NCI-H1436 treated with DMSO at 0.1 percent for 48 hours (cell line): ENCODE results near the gene SIX1.

Experiments
- DNase-seq: peaks from one replicate; lab custom pipeline; 2025; lab: John Stamatoyannopoulos, UW

SIX1 gene

GRCh38 chr14:60642270-60643140 is 6.8 kb downstream of the SIX1 start:
- DNase-seq: no peak

DNA sequence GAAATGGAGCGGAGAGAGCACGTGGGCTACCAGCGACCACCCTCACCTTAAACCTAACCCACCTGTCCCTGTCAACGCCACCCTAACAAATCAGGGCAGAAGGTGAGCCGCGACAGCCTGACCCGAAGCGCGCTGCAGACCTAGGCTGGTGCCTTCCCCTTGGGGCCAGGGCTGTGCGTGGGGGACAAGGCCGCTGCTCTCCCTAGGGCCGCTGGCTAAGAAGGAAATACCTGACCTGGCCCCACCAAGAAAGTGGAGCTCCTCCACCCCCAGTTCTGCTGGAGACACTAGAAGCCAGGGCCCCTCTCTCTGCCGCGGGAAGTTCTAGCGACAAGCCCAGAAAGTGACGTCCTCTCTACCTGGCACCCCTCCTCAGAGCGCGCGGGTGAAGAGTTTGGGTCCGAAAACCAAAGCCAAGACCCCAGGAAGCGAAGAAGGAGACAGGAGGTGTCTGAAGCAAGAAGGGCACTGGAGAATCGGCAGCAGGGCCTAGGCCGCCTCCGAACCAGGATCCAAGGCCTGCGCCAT is 7.5 kb downstream of the SIX1 start:
- no peak for DNase-seq

- no peak for DNase-seq
Measured at GRCh38 chr14:60640859-60641741, 8.2 kb downstream of the SIX1 start.

DNA sequence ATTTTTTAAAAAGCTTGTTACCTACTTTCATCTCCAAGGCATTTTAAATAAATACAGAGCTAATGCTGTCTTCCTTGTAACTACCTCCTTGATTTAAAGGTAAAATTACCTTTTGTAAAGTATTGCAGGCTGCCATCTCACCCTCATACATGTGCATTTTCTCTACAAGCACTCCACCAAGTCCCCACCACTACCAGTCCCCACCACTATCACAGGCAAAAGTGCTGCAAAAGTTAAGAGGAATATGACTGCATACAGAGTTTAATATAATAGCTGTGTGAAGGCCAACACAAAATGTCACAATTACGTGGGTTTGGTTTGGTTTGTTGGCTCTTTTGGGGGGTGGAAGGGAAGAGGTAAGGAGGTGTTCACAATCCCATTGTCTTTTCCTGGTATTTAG is 9.6 kb downstream of the SIX1 start:
- no peak for DNase-seq

DNA sequence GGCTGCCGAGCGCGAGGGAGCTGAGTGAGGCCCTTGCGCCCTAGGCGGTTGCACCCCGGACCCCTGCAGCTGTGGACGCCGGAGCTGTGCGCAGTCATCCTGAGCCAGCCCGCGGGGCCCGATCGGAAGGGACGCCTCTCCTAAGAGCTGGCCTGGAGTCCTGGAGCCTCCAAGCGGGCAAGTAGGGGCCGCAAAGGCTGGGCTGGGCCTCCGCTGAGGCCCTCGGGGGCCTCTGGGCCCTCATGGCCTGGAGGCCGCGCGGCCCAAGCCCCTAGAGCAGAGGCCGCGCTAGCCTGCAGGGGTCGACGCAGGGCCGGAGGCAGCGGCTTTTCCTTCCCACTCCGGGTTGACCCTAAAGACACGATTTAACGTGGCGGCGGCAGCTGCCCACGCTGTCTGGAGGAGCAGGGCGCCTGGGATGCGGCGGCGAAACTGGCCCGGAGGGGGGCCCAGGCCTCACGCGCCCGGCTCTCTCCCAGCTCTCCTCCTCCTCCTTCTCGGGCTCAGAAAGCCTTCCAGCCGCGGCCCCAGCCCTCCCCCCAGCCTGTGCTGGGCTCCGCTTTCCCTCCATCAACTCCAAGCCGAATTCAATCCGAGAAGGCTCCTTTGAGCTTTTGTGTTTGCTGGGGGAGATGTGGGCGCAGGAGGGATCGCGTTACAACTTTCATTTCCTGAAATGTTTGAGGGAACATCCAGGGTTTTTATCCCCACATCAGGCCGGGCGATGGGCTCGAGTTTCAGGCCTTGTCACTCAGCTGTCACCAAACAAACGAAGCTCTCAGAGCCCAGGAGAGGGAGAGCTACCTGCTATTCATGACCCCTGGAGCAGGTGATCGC is 11.6 kb downstream of the SIX1 start:
- DNase-seq: no peak

- no peak for DNase-seq
Measured at GRCh38 chr14:60636879-60637478, 12.3 kb downstream of the SIX1 start.

GRCh38 chr14:60634153-60634552 is 15.1 kb downstream of the SIX1 start:
- no peak for DNase-seq

- no peak for DNase-seq
Measured at GRCh38 chr14:60632777-60633176, 16.5 kb downstream of the SIX1 start.

DNA sequence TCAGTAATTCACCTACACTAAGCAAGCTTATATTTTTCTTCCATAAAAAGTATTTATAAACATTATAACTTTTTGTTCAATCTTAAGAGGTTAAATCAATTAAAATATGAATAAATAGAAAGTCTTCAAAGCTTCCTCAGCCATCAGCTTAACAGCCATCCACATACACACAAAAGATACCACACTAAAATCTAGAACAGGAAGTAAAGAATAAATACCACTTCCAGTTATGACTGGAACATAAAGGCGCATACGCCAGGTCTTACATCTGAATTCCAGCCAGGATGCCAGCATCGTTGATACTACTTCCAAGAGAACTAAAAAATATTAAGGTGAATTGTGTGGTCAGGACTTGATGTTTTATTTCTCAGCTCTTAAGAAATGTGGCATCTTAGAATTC is 17.0 kb downstream of the SIX1 start:
- no peak for DNase-seq

DNA sequence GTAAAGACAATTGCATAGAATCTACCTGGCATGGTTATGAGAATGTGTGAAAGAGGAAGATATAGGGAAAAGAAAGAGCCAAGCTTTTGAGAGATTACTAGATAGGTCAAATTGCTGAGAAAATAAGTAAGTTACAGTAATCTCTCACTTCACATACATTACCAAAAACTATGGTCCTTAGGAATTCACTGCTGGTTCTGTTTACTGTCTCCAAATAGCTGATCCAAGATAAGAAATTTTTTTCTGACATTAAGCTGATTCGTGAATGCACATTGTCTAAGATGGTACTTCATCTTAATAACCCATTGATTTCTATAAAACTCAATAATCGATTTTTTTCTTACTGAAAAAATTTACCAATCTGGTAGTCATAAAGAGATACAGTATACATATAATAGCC is 17.4 kb downstream of the SIX1 start:
- no peak for DNase-seq

GRCh38 chr14:60630129-60630528 is 19.1 kb downstream of the SIX1 start:
- DNase-seq: no peak

DNA sequence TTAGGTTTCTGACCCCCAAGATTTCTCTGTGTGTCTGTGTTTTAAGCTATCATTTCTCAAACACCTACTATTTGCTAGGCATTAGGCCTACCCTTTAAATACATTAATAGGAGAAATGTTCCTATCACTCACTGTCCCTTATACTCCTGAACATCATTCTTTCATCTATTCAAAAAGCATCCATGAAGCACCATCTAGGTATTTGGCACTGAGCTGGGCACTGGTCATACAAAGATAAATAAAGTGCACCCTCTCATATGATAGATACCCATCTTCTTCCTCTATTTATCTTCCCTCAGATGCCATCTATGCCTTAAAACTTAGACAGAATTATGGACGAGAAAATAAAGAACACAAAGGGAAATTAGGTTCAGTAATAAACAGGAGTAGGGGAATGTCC is 20.4 kb downstream of the SIX1 start:
- DNase-seq: no peak

GRCh38 chr14:60622917-60623257 is 26.4 kb downstream of the SIX1 start:
- DNase-seq: no peak

- DNase-seq: no peak
Measured at GRCh38 chr14:60622210-60622916, 26.9 kb downstream of the SIX1 start.

- no peak for DNase-seq
Measured at GRCh38 chr14:60621386-60621785, 27.9 kb downstream of the SIX1 start.

DNA sequence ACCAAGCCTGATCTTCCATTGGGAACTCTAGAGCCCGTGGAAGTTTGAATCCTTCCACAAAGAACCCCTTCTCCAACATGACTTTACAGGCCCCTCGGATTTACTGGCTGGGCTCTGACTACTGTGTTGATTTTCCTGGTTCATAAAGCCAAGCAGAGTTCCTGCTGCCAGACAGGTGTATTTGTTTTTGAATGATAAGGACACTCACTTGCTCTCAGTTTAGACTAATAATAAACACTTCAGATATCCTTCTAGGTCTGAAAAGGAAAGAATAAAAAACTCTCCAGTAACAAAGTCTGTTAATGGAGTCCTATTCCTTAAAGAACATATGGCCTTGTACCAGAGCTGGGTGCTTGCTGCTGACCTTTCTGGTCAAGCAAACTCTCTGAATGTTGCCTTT is 31.0 kb downstream of the SIX1 start:
- no peak for DNase-seq

DNA sequence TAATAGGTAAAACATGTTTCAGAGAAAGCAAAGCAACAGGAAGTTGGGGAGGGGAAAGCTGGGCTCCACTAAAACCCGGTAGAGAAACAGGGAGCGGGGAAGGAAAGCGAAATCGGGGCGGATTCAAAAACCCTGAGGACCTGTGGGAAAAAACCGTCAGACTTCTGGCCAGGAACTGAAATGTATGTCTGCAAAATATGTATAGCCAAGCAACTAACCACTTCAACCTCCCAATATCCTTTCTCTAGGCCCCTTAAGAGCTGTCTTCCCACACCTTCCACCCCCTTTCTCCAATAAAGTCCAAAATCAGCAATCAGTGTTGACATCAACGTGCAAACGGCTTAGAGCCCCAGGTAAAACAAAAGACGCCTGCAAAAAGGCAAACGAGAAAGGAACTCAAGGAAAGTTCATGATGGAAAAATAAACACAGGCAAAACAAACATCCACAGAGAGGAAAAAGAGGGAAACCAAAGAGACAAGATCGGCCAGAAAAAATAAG is 32.8 kb downstream of the SIX1 start:
- DNase-seq: no peak

GRCh38 chr14:60602291-60602690 is 47.0 kb downstream of the SIX1 start:
- DNase-seq: no peak

DNA sequence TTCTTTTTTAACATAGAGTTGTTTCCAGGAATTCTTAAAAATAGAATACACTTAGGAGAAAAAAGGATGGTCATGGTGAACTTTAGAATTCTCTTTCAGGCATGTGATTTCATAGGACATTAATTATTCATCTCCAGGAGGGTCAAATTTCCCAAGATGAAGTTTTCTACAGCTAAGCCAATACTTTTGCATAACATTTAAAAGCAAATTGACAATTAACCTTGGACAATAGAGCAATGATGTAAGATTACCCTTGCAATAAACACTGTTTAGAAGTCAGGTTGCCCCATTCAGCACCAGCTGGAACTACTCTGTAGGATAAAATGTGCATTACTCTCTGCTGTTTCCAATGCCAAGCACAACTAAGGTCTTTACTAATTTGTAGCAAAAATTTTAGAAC is 49.5 kb downstream of the SIX1 start:
- DNase-seq: no peak

- DNase-seq: no peak
Measured at GRCh38 chr14:60596139-60596538, 53.1 kb downstream of the SIX1 start.

GRCh38 chr14:60594062-60594461 is 55.2 kb downstream of the SIX1 start:
- no peak for DNase-seq
